Keratinocyte (primary cell): ENCODE data around the gene MMP19. TPM values are rescaled to one million over a fixed set of nuclear protein-coding genes. Genes with fewer than 3 reads are reported as not detected.

Experiments used
- DNase-seq: peaks from one replicate; pipeline ENCODE4 v3.0.0-alpha.2; 2011; ENCODE audit warnings: low read depth, missing footprints, low spot score
- FAIRE-seq: peaks from 2 replicates; lab custom pipeline; 2011; peaks lifted over from hg19 to GRCh38; lab: Jason Lieb, UNC
- H2AFZ ChIP-seq: 2 replicates; pipeline ENCODE4 v1.6.0; 2012; ENCODE audit warnings: low read length, control low read depth, inconsistent platforms; ENCODE audit not compliant: control insufficient read depth
- H3K27ac ChIP-seq: 2 replicates; pipeline ENCODE4 v1.5.1; 2011; ENCODE audit warnings: low read length; ENCODE audit not compliant: control insufficient read depth, insufficient read depth
- H3K27me3 ChIP-seq: 3 replicates; pipeline ENCODE4 v1.6.0; 2011; ENCODE audit warnings: low read length; ENCODE audit not compliant: control insufficient read depth, insufficient read depth; ENCODE audit errors: extremely low read depth
- H3K36me3 ChIP-seq, 2 experiments: 2 replicates in 1 of 2; 3 replicates in 1 of 2; pipeline ENCODE4 v1.5.1; 2011; ENCODE audit warnings: low read length in 2 of 2, mild to moderate bottlenecking in 1 of 2; ENCODE audit not compliant: control insufficient read depth in 2 of 2, insufficient read depth in 2 of 2; ENCODE audit errors: extremely low read depth in 1 of 2
- H3K4me1 ChIP-seq: 3 replicates; pipeline ENCODE4 v1.5.1; 2011; ENCODE audit warnings: low read length; ENCODE audit not compliant: control insufficient read depth, insufficient read depth; ENCODE audit errors: extremely low read depth
- H3K4me2 ChIP-seq: 3 replicates; pipeline ENCODE4 v1.6.0; 2011; ENCODE audit warnings: low read depth, low read length; ENCODE audit not compliant: control insufficient read depth, insufficient read depth; ENCODE audit errors: extremely low read depth
- H3K4me3 ChIP-seq, 3 experiments: fragments of 200-600 bp in 1 of 3; sonication (generic) in 1 of 3; 2 replicates in 2 of 3; 3 replicates in 1 of 3; pipeline ENCODE4 v1.5.1; 2011 to 2016; ENCODE audit warnings: low read length in 3 of 3, mild to moderate bottlenecking in 3 of 3, control low read depth in 2 of 3, inconsistent platforms in 1 of 3, low read depth in 1 of 3, mixed read lengths in 1 of 3, mixed run types in 1 of 3, moderate library complexity in 1 of 3; ENCODE audit not compliant: control insufficient read depth in 2 of 3, insufficient read depth in 2 of 3; ENCODE audit errors: extremely low read depth in 1 of 3
- H3K79me2 ChIP-seq: 2 replicates; pipeline ENCODE4 v1.6.0; 2012; ENCODE audit warnings: low read length; ENCODE audit not compliant: control insufficient read depth, insufficient read depth
- H3K9ac ChIP-seq: 3 replicates; pipeline ENCODE4 v1.6.0; 2011; ENCODE audit warnings: low read length; ENCODE audit not compliant: control insufficient read depth, insufficient read depth; ENCODE audit errors: extremely low read depth
- H3K9me1 ChIP-seq: 3 replicates; pipeline ENCODE4 v1.6.0; 2011; ENCODE audit warnings: low read length; ENCODE audit not compliant: control insufficient read depth, insufficient read depth; ENCODE audit errors: extremely low read depth
- H3K9me3 ChIP-seq: 2 replicates; pipeline ENCODE4 v1.5.1; 2012; ENCODE audit warnings: low read depth, low read length; ENCODE audit not compliant: control insufficient read depth
- H4K20me1 ChIP-seq: 3 replicates; pipeline ENCODE4 v1.6.0; 2011; ENCODE audit warnings: low read length; ENCODE audit not compliant: control insufficient read depth, insufficient read depth; ENCODE audit errors: extremely low read depth
- CTCF ChIP-seq, 3 experiments: IDR thresholded peaks in 1 of 3; conservative IDR thresholded peaks in 1 of 3; optimal IDR thresholded peaks in 1 of 3; 2 replicates in 2 of 3; 3 replicates in 1 of 3; pipeline versions ENCODE3 to v1.5.1; 2011; ENCODE audit warnings: low read length in 3 of 3, mild to moderate bottlenecking in 3 of 3, moderate library complexity in 2 of 3, control low read depth in 1 of 3, inconsistent platforms in 1 of 3; ENCODE audit not compliant: insufficient read depth in 2 of 3; ENCODE audit errors: extremely low read depth in 1 of 3
- EZH2 ChIP-seq: IDR thresholded peaks from one replicate; pipeline ENCODE4 v1.6.1; 2012; ENCODE audit warnings: inconsistent platforms, mild to moderate bottlenecking, low read length, moderate library complexity
- dilution Hi-C: fragments of 300-500 bp; cut with MboI; formaldehyde crosslinking; loops from one replicate; pipeline ENCODE4 v1.7.0; 2020; ENCODE audit warnings: low sequenced_read_pairs; ENCODE audit not compliant: extremely low pct_ligation_motif_present
- polyA plus RNA-seq, 5 experiments: library from polyadenylated mRNA; depleted of rRNA in 3 of 5; stranded (reverse) in 3 of 5; stranded (forward) in 1 of 5; unstranded in 1 of 5; fragments of >200 nt; gene quantifications; 1 replicate in 1 of 5; 2 replicates in 3 of 5; 3 replicates in 1 of 5; pipeline versions ENCODE4 v1.2.1 to v1.2.3, GENCODE V29; 2011 to 2012; ENCODE audit warnings: missing spikeins in 2 of 5, low read depth in 1 of 5, low replicate concordance in 1 of 5

The MMP19 gene
- polyA plus RNA-seq, 1 donor (not counting 4 experiments of a cell fraction or from before 2014, with no cell fraction given) = 2.7 TPM

DNA sequence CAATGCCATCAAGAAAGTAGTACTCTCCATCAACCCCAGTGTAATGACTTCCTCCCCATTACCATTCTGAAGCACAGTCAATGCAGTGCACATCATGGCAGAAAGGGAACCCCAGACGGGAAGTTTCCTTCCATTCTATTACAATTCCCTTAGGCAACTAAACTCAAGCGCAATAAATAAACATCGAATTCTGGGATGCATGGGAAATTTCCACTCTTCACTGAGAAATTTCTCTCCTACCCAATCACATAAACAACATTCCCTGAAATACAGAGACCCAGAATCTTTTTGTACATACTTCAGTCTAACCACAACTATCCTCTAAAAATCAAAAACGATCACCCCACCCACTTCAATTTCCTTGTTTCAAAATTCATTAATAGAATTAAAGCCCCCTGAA lies 45.2 kb downstream of the MMP19 start:
- H3K27ac ChIP-seq = no peak overlapping the region
- no peak overlapping the region for H3K4me2 ChIP-seq
- DNase-seq (no peak), FAIRE-seq (no peak)
- H3K9me1 ChIP-seq = no peaks in the 10 kb centered on the region
- TF ChIP-seq CTCF (optimal IDR thresholded peaks at IDR 0.05 in 1 of 3, IDR thresholded peaks at IDR 0.05 in 1 of 3, conservative IDR thresholded peaks at IDR 0.05 in 1 of 3; ENCODE audit: extremely low read depth in 1 of 3, insufficient read depth in 2 of 3, low read length in 3 of 3) = no peak
- TF ChIP-seq EZH2 = no peak
- H3K4me1 ChIP-seq = no peaks in the 10 kb centered on the region
- H2AFZ ChIP-seq = no peak overlapping the region
- peaks cover 24 to 27% of the 10 kb centered on the region in 2 experiments for H3K36me3 ChIP-seq
- dilution Hi-C loops = no loop called here
- no peaks in the 10 kb centered on the region for H3K9me3 ChIP-seq
- H3K79me2 ChIP-seq = peaks cover 11% of the 10 kb centered on the region
- H3K4me3 ChIP-seq = no peak overlapping the region
- H3K9ac ChIP-seq = no peak overlapping the region
- no peaks in the 10 kb centered on the region for H3K27me3 ChIP-seq
- H4K20me1 ChIP-seq = no peaks in the 10 kb centered on the region

- no peak overlapping the region for H3K4me2 ChIP-seq
- H3K4me3 ChIP-seq = no peak overlapping the region
- no peaks in the 10 kb centered on the region for H3K9me1 ChIP-seq
- no peaks in the 10 kb centered on the region for H4K20me1 ChIP-seq
- dilution Hi-C loops = no loop called here
- H3K27me3 ChIP-seq = no peaks in the 10 kb centered on the region
- no peak for TF ChIP-seq EZH2
- TF ChIP-seq CTCF (optimal IDR thresholded peaks at IDR 0.05 in 1 of 3, IDR thresholded peaks at IDR 0.05 in 1 of 3, conservative IDR thresholded peaks at IDR 0.05 in 1 of 3; ENCODE audit: extremely low read depth in 1 of 3, insufficient read depth in 2 of 3, low read length in 3 of 3) = peak in 2 of 3 experiments; percentile 36 to 37
- peaks cover 11% of the 10 kb centered on the region for H3K79me2 ChIP-seq
- FAIRE-seq = no peak
- no peak for DNase-seq
- H3K9me3 ChIP-seq = no peaks in the 10 kb centered on the region
- no peaks in the 10 kb centered on the region for H3K4me1 ChIP-seq
- no peak overlapping the region for H3K27ac ChIP-seq
- no peak overlapping the region for H3K9ac ChIP-seq
- peaks cover 24 to 27% of the 10 kb centered on the region in 2 experiments for H3K36me3 ChIP-seq
- no peak overlapping the region for H2AFZ ChIP-seq
Observed at GRCh38 chr12:55797068-55797467, 45.7 kb downstream of the MMP19 start.
